Cardiac muscle cell (in vitro differentiated cells and primary cell): Measurements from ENCODE around the gene PTBP3. TPM values are rescaled to one million over a fixed set of nuclear protein-coding genes. Genes with fewer than 3 reads are reported as not detected.
A peak's percentile ranks its signal among the peaks of the same experiment; 100 is the strongest.

Experiments
- DNase-seq, 2 donors: peaks; one replicate each; pipeline versions ENCODE4 v3.0.0 to v3.0.0-alpha.2; 2010 to 2017; ENCODE audit warnings: low read depth in 1 of 2, low spot score in 1 of 2
- H3K27ac ChIP-seq: fragments of 200-600 bp; sonication (generic); 2 replicates; pipeline ENCODE4 v1.5.1; 2016
- H3K27me3 ChIP-seq: fragments of 200-600 bp; sonication (generic); 2 replicates; pipeline ENCODE4 v1.6.0; 2016; ENCODE audit warnings: control low read depth
- H3K36me3 ChIP-seq: fragments of 200-600 bp; sonication (generic); 2 replicates; pipeline ENCODE4 v1.5.1; 2016; ENCODE audit warnings: control low read depth
- H3K4me1 ChIP-seq: fragments of 200-600 bp; sonication (generic); 2 replicates; pipeline ENCODE4 v1.8.1; 2017; ENCODE audit warnings: low read depth, mild to moderate bottlenecking, mixed run types
- H3K4me3 ChIP-seq: fragments of 200-600 bp; sonication (generic); 2 replicates; pipeline ENCODE4 v1.5.1; 2016; ENCODE audit warnings: mild to moderate bottlenecking
- H3K9me3 ChIP-seq: fragments of 200-600 bp; sonication (generic); 2 replicates; pipeline ENCODE4 v1.5.1; 2017; ENCODE audit warnings: low read depth, mild to moderate bottlenecking, control low read depth
- polyA plus RNA-seq: library from polyadenylated mRNA; unstranded; fragments of >200 nt; fragmentation: Nextera tagmentation; extraction: Ambion mirVana; gene quantifications from 2 replicates; pipeline ENCODE4 v1.2.1, GENCODE V29; 2016
- total RNA-seq: library from RNA; depleted of rRNA; stranded (reverse); fragments of >200 nt; gene quantifications from 2 replicates; pipeline ENCODE4 v1.2.3, GENCODE V29; 2016
- TF ChIP-seq, protein P1 (sequence below): IDR thresholded peaks from 2 replicates; pipeline ENCODE4 v1.5.1; 2012; ENCODE audit warnings: low read depth, mild to moderate bottlenecking, low read length

Gene PTBP3
- total and polyA plus RNA-seq, 2 experiments from 2014 or later, result 6.2 to 15.5 TPM

DNA sequence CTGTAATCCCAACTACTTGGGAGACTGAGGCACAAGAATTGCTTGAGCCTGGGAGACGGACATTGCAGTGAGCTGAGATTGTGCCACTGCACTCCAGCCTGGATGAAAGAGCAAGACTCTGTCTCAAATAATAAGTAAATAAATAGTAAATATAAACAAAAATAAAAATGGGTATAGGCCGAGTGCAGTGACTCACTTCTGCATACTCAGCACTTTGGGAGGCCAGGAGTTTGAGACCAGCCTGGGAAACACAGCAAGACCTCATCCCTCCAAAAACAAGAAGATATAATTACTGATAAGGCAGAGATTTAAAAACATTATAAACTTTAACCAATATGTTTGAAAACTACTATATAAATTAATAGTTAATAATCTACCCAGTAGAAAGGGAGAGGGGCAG, 120.5 kb downstream of the PTBP3 start:
- H3K4me1 ChIP-seq, result no peaks in the 10 kb centered on the region
- no peaks in the 10 kb centered on the region for H3K27me3 ChIP-seq
- H3K4me3 ChIP-seq, result no peak overlapping the region
- H3K36me3 ChIP-seq, result peaks cover 5% of the 10 kb centered on the region
- H3K27ac ChIP-seq, result no peak overlapping the region
- no peak for DNase-seq
- TF ChIP-seq, protein P1, sequence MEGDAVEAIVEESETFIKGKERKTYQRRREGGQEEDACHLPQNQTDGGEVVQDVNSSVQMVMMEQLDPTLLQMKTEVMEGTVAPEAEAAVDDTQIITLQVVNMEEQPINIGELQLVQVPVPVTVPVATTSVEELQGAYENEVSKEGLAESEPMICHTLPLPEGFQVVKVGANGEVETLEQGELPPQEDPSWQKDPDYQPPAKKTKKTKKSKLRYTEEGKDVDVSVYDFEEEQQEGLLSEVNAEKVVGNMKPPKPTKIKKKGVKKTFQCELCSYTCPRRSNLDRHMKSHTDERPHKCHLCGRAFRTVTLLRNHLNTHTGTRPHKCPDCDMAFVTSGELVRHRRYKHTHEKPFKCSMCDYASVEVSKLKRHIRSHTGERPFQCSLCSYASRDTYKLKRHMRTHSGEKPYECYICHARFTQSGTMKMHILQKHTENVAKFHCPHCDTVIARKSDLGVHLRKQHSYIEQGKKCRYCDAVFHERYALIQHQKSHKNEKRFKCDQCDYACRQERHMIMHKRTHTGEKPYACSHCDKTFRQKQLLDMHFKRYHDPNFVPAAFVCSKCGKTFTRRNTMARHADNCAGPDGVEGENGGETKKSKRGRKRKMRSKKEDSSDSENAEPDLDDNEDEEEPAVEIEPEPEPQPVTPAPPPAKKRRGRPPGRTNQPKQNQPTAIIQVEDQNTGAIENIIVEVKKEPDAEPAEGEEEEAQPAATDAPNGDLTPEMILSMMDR, result no peak
- no peaks in the 10 kb centered on the region for H3K9me3 ChIP-seq

DNA sequence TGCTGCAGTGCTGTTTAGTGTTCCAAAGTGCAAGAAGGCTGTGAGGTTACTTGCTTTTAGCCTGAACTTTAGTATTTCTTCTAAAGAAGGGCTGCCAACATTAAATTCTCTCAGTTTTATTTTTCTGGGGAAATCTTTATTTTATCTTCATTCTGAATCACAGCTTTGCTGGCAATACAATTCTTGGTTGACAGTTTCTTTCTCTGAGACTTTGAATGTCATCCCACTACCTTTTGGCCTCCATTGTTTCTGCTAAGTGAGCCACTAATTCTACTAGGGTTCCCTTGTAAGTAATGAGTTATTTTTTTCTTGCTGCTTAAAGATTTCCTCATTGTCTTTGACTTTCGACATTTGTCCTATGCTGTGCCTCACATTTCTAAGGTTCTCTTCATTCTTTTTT, 126.0 kb downstream of the PTBP3 start:
- Histone ChIP-seq H3K4me1 (no peaks in the 10 kb centered on the region), H3K4me3 (no peak overlapping the region), H3K36me3 (peaks cover 5% of the 10 kb centered on the region), H3K27ac (no peak overlapping the region), H3K27me3 (no peaks in the 10 kb centered on the region), H3K9me3 (no peaks in the 10 kb centered on the region)
- no peak for DNase-seq
- TF ChIP-seq, protein P1, result no peak

DNA sequence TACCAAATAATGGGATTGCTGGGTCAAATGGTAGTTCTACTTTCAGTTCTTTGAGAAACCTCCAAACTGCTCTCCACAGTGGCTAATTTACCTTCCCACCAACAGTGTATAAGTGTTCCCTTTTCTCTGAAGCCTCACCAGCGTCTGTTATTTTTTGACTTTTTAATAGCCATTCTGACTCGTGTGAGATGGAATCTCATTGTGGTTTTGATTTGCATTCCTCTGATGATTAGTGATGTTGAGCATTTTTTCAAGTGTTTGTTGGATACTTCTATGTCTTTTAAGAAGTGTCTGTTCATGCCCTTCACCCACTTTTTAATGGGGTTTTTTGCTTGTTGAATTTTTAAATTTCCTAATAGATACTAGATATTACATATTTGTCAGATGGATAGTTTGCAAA, 129.9 kb downstream of the PTBP3 start:
- H3K27me3 ChIP-seq, result no peaks in the 10 kb centered on the region
- no peaks in the 10 kb centered on the region for H3K9me3 ChIP-seq
- H3K4me1 ChIP-seq, result no peaks in the 10 kb centered on the region
- TF ChIP-seq, protein P1, result no peak
- no peak overlapping the region for H3K27ac ChIP-seq
- DNase-seq, result peak in 1 of 2 donors; percentile 58
- no peak overlapping the region for H3K4me3 ChIP-seq
- no peaks in the 10 kb centered on the region for H3K36me3 ChIP-seq

DNA sequence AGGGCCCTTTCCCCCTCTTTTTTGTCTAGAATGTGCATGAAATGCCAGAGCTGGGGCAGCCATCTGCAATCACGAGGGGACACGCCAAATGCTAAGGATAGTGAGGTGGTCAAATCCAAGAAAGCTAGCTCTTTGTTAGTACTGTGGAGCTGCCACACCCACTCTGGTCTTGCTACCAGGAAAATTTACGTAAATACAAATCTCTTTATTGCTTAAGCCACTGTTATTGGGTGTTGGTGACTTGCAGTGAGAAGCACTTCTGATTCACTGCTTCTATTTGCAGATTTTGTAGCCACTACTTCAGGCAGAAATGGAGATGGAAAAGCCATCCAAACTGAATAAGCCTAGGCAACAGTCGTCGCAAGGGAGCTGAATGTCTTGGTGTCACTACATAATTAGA, 132.7 kb downstream of the PTBP3 start:
- H3K27ac ChIP-seq, result no peak overlapping the region
- H3K4me3 ChIP-seq, result no peak overlapping the region
- H3K27me3 ChIP-seq, result no peaks in the 10 kb centered on the region
- H3K36me3 ChIP-seq, result no peaks in the 10 kb centered on the region
- H3K9me3 ChIP-seq, result no peaks in the 10 kb centered on the region
- no peaks in the 10 kb centered on the region for H3K4me1 ChIP-seq
- no peak for DNase-seq
- TF ChIP-seq, protein P1, result no peak

DNA sequence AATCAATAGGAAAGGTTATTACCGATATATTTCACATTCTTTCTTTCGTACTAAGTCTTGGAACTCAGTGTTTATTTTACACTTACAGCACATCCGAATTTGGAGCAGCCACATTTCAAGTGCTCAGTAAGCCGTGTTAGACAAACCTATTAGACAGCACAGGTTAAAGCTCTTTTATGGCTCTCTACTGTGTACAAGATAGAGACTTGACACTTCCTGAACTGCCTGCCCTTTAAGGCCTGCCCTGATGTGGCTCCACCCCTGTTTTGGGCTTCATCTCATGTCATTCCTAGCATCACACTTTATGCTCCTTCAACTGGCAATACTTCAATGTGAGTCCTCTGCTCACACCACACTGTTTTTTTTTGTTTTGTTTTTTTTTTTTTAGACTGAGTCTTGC, 134.8 kb downstream of the PTBP3 start:
- no peaks in the 10 kb centered on the region for H3K9me3 ChIP-seq
- H3K27me3 ChIP-seq, result no peaks in the 10 kb centered on the region
- no peak overlapping the region for H3K27ac ChIP-seq
- H3K36me3 ChIP-seq, result no peaks in the 10 kb centered on the region
- TF ChIP-seq, protein P1, result no peak
- no peaks in the 10 kb centered on the region for H3K4me1 ChIP-seq
- DNase-seq, result no peak
- no peak overlapping the region for H3K4me3 ChIP-seq

DNA sequence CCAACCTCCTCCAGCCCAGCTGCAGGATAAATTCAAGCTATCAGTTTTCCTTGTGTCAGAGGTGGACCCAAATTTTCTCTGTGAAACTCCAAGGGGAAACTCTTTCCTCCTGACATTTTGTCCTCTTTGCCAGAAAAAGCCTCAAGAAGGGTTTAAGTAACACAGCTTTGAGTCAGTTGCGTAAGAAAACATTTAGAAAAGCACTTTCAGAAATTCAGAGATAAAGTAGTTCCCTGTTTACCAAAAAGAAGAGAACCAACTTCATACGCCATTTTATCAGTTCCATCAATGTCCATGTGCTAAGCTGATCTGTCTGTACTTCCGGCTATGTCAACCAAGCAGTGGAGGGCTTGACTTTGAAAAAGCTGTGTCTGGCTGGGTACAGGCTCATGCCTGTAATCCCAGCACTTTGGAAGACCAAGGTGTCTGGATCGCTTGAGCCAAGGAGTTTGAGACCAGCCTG, 138.4 kb downstream of the PTBP3 start:
- Histone ChIP-seq H3K36me3 (no peaks in the 10 kb centered on the region), H3K27me3 (no peaks in the 10 kb centered on the region), H3K4me1 (no peaks in the 10 kb centered on the region), H3K9me3 (no peaks in the 10 kb centered on the region), H3K4me3 (no peak overlapping the region), H3K27ac (no peak overlapping the region)
- peak in 1 of 2 donors; percentile 79 for DNase-seq
- TF ChIP-seq, protein P1, result no peak
